ENCODE data around the gene MAPKAP1. TPM values are rescaled to one million over a fixed set of nuclear protein-coding genes. Genes with fewer than 3 reads are reported as not detected.

MAPKAP1 gene
- total RNA-seq, 1 donor from 2014 or later: 81.9 TPM

DNA sequence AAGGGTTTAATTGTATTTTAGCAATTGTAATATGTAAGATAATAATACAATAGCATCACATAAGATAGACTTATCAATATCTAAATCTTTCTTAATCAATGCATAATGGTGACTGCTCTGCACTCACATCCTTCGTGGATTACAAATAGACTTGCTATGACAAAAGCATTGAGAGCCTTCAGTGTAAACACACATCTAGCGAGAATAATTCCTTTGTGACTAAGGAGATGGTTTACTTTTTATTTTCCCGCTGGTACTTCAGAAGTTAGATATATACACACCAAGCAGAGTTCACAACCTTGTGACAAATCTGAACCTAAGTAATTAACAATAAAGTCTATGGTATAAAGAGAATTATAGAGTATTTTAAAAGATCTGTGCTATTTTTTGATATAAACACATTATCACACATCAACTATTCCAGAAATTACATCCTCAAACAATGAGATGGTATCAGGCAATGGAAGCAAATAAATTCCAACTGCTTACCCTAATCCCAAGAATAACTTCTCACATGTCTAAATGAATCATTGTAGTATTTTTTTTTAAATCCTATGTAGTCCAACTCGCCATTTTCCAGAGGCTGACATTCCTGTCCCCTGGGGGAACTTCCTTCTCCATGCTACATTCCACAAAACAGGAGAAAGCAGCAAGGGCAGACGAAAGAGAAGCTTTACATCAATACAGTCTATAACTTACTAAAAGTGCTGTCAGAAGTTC lies 51.2 kb downstream of the MAPKAP1 start:
- DNase-seq (ENCODE audit: low read depth) (no peak), FAIRE-seq (no peak)
- H3K4me3 ChIP-seq (ENCODE audit: low read depth, low read length): no peak overlapping the region
- H3K27me3 ChIP-seq (ENCODE audit: control insufficient read depth, insufficient read depth, low read length): no peaks in the 10 kb centered on the region
- TF ChIP-seq, protein P1, sequence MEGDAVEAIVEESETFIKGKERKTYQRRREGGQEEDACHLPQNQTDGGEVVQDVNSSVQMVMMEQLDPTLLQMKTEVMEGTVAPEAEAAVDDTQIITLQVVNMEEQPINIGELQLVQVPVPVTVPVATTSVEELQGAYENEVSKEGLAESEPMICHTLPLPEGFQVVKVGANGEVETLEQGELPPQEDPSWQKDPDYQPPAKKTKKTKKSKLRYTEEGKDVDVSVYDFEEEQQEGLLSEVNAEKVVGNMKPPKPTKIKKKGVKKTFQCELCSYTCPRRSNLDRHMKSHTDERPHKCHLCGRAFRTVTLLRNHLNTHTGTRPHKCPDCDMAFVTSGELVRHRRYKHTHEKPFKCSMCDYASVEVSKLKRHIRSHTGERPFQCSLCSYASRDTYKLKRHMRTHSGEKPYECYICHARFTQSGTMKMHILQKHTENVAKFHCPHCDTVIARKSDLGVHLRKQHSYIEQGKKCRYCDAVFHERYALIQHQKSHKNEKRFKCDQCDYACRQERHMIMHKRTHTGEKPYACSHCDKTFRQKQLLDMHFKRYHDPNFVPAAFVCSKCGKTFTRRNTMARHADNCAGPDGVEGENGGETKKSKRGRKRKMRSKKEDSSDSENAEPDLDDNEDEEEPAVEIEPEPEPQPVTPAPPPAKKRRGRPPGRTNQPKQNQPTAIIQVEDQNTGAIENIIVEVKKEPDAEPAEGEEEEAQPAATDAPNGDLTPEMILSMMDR (IDR thresholded peaks at IDR 0.05; ENCODE audit: insufficient read depth, low read length, severe bottlenecking): no peak
- no peaks in the 10 kb centered on the region for H3K36me3 ChIP-seq (ENCODE audit: control insufficient read depth, insufficient read depth, low read length)

DNA sequence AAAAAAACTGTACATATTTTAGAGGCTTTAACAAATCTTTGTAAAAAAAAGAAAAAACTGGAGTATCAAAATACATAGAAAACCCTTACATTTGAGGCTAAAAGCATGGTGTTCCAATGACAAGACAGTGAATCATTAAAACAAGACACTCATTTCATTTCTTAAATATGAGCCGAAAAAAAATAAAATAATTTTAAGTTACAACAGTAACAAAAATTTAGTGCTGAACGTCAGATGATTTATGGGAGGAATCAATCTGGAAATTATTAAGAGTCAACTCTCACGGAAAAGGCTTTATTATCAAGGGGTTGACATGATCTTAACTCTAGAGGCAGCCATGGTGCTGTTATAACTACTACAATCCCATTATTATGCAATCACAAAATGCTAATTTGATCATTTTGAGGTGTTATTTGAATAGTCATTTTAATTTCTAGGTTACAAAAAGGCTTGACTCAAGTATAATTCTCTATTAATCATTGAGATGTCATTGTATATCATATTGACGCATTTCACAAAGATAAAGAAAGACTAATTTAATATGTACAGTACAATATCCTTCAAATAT lies 51.9 kb downstream of the MAPKAP1 start:
- H3K36me3 ChIP-seq (ENCODE audit: control insufficient read depth, insufficient read depth, low read length): no peaks in the 10 kb centered on the region
- no peaks in the 10 kb centered on the region for H3K27me3 ChIP-seq (ENCODE audit: control insufficient read depth, insufficient read depth, low read length)
- FAIRE-seq (no peak), DNase-seq (ENCODE audit: low read depth) (no peak)
- TF ChIP-seq, protein P1 (IDR thresholded peaks at IDR 0.05; ENCODE audit: insufficient read depth, low read length, severe bottlenecking): no peak
- no peak overlapping the region for H3K4me3 ChIP-seq (ENCODE audit: low read depth, low read length)

DNA sequence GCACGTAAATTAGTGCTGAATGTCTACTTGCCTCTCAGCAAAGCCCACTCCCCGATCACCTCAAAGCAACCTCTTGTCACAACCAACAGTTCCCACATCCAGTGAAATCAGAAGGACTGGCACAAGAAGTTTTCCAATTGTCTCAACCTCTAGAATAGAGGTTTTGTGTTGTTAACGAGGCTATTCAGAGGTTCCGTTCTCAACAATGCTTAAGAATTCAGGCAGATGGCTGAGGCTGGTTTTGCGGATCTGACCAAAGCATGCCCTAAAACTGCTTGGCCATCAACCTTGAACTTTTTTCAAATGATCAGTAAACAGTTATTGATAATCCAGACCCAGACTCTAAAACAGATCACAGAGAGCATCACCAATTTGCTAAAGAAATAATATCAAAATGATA lies 52.9 kb downstream of the MAPKAP1 start:
- no peak for DNase-seq (ENCODE audit: low read depth)
- H3K4me3 ChIP-seq (ENCODE audit: low read depth, low read length): no peak overlapping the region
- TF ChIP-seq, protein P1 (IDR thresholded peaks at IDR 0.05; ENCODE audit: insufficient read depth, low read length, severe bottlenecking): no peak
- no peaks in the 10 kb centered on the region for H3K27me3 ChIP-seq (ENCODE audit: control insufficient read depth, insufficient read depth, low read length)
- FAIRE-seq: no peak
- no peaks in the 10 kb centered on the region for H3K36me3 ChIP-seq (ENCODE audit: control insufficient read depth, insufficient read depth, low read length)

DNA sequence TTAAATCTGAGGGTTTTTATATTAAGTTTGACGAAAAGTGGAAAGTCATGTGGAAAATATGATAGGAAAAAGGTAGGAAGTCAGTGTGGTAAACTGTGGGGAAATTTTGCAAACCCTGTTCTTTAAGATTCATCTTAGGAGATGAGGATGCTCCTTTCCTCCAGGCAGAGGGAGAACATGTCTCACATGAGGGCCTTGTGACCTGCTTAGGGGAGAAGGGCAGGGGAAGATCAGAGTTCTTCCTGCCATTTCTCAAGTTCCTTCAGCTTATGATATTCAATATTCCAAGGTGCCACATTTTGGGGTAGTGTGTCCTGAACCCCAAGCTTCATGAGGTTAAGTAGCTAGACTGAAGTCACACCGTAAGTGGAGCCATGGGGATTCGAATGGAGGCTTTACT lies 53.7 kb downstream of the MAPKAP1 start:
- H3K36me3 ChIP-seq (ENCODE audit: control insufficient read depth, insufficient read depth, low read length): no peaks in the 10 kb centered on the region
- DNase-seq (ENCODE audit: low read depth): no peak
- no peaks in the 10 kb centered on the region for H3K27me3 ChIP-seq (ENCODE audit: control insufficient read depth, insufficient read depth, low read length)
- no peak overlapping the region for H3K4me3 ChIP-seq (ENCODE audit: low read depth, low read length)
- no peak for FAIRE-seq
- TF ChIP-seq, protein P1 (IDR thresholded peaks at IDR 0.05; ENCODE audit: insufficient read depth, low read length, severe bottlenecking): no peak

DNA sequence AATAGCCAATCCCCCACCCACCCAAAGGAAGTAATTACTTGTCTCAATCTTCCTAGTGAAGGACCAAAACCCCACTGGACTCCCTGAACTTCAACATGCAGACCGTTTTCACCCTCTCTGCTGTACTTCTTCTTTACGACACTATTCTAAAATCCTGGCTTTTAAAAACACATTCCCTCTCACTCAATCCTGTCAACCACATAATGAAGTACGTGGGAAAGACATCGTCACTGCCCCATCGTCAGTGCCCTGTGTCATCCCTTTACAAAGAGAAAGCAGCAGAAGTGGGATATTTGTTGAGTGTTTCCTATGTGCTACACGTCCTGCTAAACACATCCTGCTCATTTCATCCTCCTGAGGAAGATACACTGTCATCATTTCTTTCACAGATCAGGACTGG lies 54.2 kb downstream of the MAPKAP1 start:
- FAIRE-seq (no peak), DNase-seq (ENCODE audit: low read depth) (no peak)

More for the DNA sequence above, 54.2 kb downstream of the MAPKAP1 start:
- Histone ChIP-seq H3K27me3 (ENCODE audit: control insufficient read depth, insufficient read depth, low read length) (no peaks in the 10 kb centered on the region), H3K4me3 (ENCODE audit: low read depth, low read length) (no peak overlapping the region), H3K36me3 (ENCODE audit: control insufficient read depth, insufficient read depth, low read length) (no peaks in the 10 kb centered on the region)
- TF ChIP-seq, protein P1 (IDR thresholded peaks at IDR 0.05; ENCODE audit: insufficient read depth, low read length, severe bottlenecking): no peak
